Fibroblast of the conjunctiva (primary cell): ENCODE measurements around the gene ZGPAT.
"Not testable (repeated sequence)": the region's sequence is repeated elsewhere in the genome, so short reads cannot be mapped to it uniquely, and the experiment has no call there.

Source experiments
- DNase-seq: peaks from one replicate; pipeline ENCODE4 v3.0.0-alpha.2; 2010; ENCODE audit warnings: low read depth

Gene ZGPAT

GRCh38 chr20:63707558-63708300 is at the start of gene ZGPAT, which contains the start of gene ARFRP1:
ZGPAT (plus strand) TSS chr20:63708039; CDS start chr20:63708581, 542 bp downstream.
ARFRP1 (minus strand) TSS chr20:63707976; CDS start chr20:63707091, 885 bp downstream.
- peak; percentile 49 for DNase-seq

- no peak for DNase-seq
Observed at GRCh38 chr20:63658749-63659187, 49.1 kb upstream of the ZGPAT start.

- DNase-seq, result no peak
Observed at GRCh38 chr20:63659370-63659769, 48.5 kb upstream of the ZGPAT start.

- DNase-seq, result not testable (repeated sequence)
Observed at GRCh38 chr20:63660174-63660573, 47.7 kb upstream of the ZGPAT start.

- no peak for DNase-seq
Observed at GRCh38 chr20:63660622-63661021, 47.2 kb upstream of the ZGPAT start.

GRCh38 chr20:63661108-63661507 is 46.7 kb upstream of the ZGPAT start:
- DNase-seq, result no peak

GRCh38 chr20:63661959-63662812 is 45.7 kb upstream of the ZGPAT start:
- no peak for DNase-seq

GRCh38 chr20:63662813-63663189 is 45.0 kb upstream of the ZGPAT start:
- DNase-seq, result no peak

- DNase-seq, result no peak
Observed at GRCh38 chr20:63663332-63664066, 44.3 kb upstream of the ZGPAT start.

- no peak for DNase-seq
Observed at GRCh38 chr20:63664143-63664851, 43.5 kb upstream of the ZGPAT start.

- no peak for DNase-seq
Observed at GRCh38 chr20:63664861-63665594, 42.8 kb upstream of the ZGPAT start.

GRCh38 chr20:63665708-63666107 is 42.1 kb upstream of the ZGPAT start:
- no peak for DNase-seq

GRCh38 chr20:63667858-63668257 is 40.0 kb upstream of the ZGPAT start:
- DNase-seq, result no peak

- DNase-seq, result no peak
Observed at GRCh38 chr20:63668351-63668750, 39.5 kb upstream of the ZGPAT start.

- not testable (repeated sequence) for DNase-seq
Observed at GRCh38 chr20:63671695-63672094, 36.1 kb upstream of the ZGPAT start.

GRCh38 chr20:63672666-63673065 is 35.2 kb upstream of the ZGPAT start:
- no peak for DNase-seq

GRCh38 chr20:63673951-63674350 is 33.9 kb upstream of the ZGPAT start:
- no peak for DNase-seq

GRCh38 chr20:63675681-63676368 is 32.0 kb upstream of the ZGPAT start:
- DNase-seq, result no peak

GRCh38 chr20:63678071-63678470 is 29.8 kb upstream of the ZGPAT start:
- no peak for DNase-seq
